Effector CD8-positive, alpha-beta T cell (primary cell): Measurements from ENCODE around the gene FGD6.
"Not testable (repeated sequence)": the region's sequence is repeated elsewhere in the genome, so short reads cannot be mapped to it uniquely, and the experiment has no call there.

Experiments used
- DNase-seq: peaks from one replicate; lab custom pipeline; 2025; lab: John Stamatoyannopoulos, UW

Gene FGD6

GRCh38 chr12:95205016-95205624 lies 12.1 kb downstream of the FGD6 start:
- DNase-seq, result no peak

- no peak for DNase-seq
Measured at GRCh38 chr12:95204141-95204866, 13.0 kb downstream of the FGD6 start.

GRCh38 chr12:95203487-95204030 lies 13.7 kb downstream of the FGD6 start:
- DNase-seq, result no peak

- no peak for DNase-seq
Measured at GRCh38 chr12:95202691-95203486, 14.4 kb downstream of the FGD6 start.

GRCh38 chr12:95201056-95201670 lies 16.1 kb downstream of the FGD6 start:
- DNase-seq, result no peak

GRCh38 chr12:95200128-95200894 lies 17.0 kb downstream of the FGD6 start:
- no peak for DNase-seq

GRCh38 chr12:95198914-95199313 lies 18.4 kb downstream of the FGD6 start:
- DNase-seq, result no peak

- DNase-seq, result no peak
Measured at GRCh38 chr12:95197636-95198035, 19.6 kb downstream of the FGD6 start.

- not testable (repeated sequence) for DNase-seq
Measured at GRCh38 chr12:95196875-95197569, 20.2 kb downstream of the FGD6 start.

- DNase-seq, result no peak
Measured at GRCh38 chr12:95195122-95195521, 22.1 kb downstream of the FGD6 start.

- DNase-seq, result no peak
Measured at GRCh38 chr12:95193139-95193538, 24.1 kb downstream of the FGD6 start.

- DNase-seq, result no peak
Measured at GRCh38 chr12:95192271-95192670, 25.0 kb downstream of the FGD6 start.

GRCh38 chr12:95191060-95191696 lies 26.1 kb downstream of the FGD6 start:
- DNase-seq, result no peak

- DNase-seq, result no peak
Measured at GRCh38 chr12:95187865-95188415, 29.3 kb downstream of the FGD6 start.

GRCh38 chr12:95185854-95186253 lies 31.4 kb downstream of the FGD6 start:
- no peak for DNase-seq

- DNase-seq, result no peak
Measured at GRCh38 chr12:95185072-95185471, 32.2 kb downstream of the FGD6 start.

GRCh38 chr12:95184121-95184520 lies 33.1 kb downstream of the FGD6 start:
- DNase-seq, result no peak

GRCh38 chr12:95182868-95183415 lies 34.3 kb downstream of the FGD6 start:
- no peak for DNase-seq

- no peak for DNase-seq
Measured at GRCh38 chr12:95181103-95181502, 36.2 kb downstream of the FGD6 start.

GRCh38 chr12:95179011-95179410 lies 38.3 kb downstream of the FGD6 start:
- no peak for DNase-seq
